WTC11 (cell line): ENCODE data around the gene RFC1.

Source experiments
- AFF4 ChIP-seq: sonication (generic); formaldehyde crosslinking; IDR thresholded peaks from 2 replicates; pipeline ENCODE4 v1.8.1; 2023; ENCODE audit warnings: mild to moderate bottlenecking, missing genetic modification reagents, borderline replicate concordance
- CBFB ChIP-seq: sonication (generic); formaldehyde crosslinking; IDR thresholded peaks from 2 replicates; pipeline ENCODE4 v1.8.1; 2022; ENCODE audit warnings: mild to moderate bottlenecking, low read depth, missing genetic modification reagents
- CREB1 ChIP-seq: sonication (generic); formaldehyde crosslinking; IDR thresholded peaks from 2 replicates; pipeline ENCODE4 v1.8.0; 2023; ENCODE audit warnings: mild to moderate bottlenecking, missing genetic modification reagents
- CTCF ChIP-seq: fragments of 200-600 bp; IDR thresholded peaks from 2 replicates; pipeline ENCODE4 v1.8.0; 2022; ENCODE audit warnings: antibody characterized with exemption
- E2F4 ChIP-seq: sonication (generic); formaldehyde crosslinking; IDR thresholded peaks from 2 replicates; pipeline ENCODE4 v1.8.1; 2022; ENCODE audit warnings: low read depth, mild to moderate bottlenecking, moderate library complexity, missing genetic modification reagents, borderline replicate concordance
- IRF2 ChIP-seq: sonication (generic); formaldehyde crosslinking; IDR thresholded peaks from 2 replicates; pipeline ENCODE4 v1.8.0; 2022; ENCODE audit warnings: low read depth, missing genetic modification reagents, borderline replicate concordance
- NFATC4 ChIP-seq: fragments of 250-450 bp; sonication (Bioruptor Pico); IDR thresholded peaks from 2 replicates; pipeline ENCODE4 v1.9.0; 2021; ENCODE audit warnings: mild to moderate bottlenecking
- RELA ChIP-seq: sonication (generic); formaldehyde crosslinking; IDR thresholded peaks from 2 replicates; pipeline ENCODE4 v1.8.1; 2022; ENCODE audit warnings: missing genetic modification reagents, mild to moderate bottlenecking, borderline replicate concordance
- TCF7 ChIP-seq: sonication (generic); formaldehyde crosslinking; IDR thresholded peaks from 2 replicates; pipeline ENCODE4 v1.8.0; 2022; ENCODE audit warnings: mild to moderate bottlenecking, low read depth, missing genetic modification reagents, moderate library complexity

GRCh38 chr4:39280770-39281169 lies 85.4 kb downstream of the RFC1 start:
- TF ChIP-seq CBFB (CRISPR knock-in tag) = no peak
- TF ChIP-seq CREB1 (CRISPR knock-in tag) = no peak
- TF ChIP-seq E2F4 (CRISPR knock-in tag) = no peak
- no peak for TF ChIP-seq CTCF
- TF ChIP-seq RELA (CRISPR knock-in tag) = no peak
- TF ChIP-seq AFF4 = no peak
- no peak for TF ChIP-seq IRF2 (CRISPR knock-in tag)
- no peak for TF ChIP-seq TCF7 (CRISPR knock-in tag)
- TF ChIP-seq NFATC4 (CRISPR knock-in tag) = no peak
